Loucy (cell line): Measurements from ENCODE around the gene ZNF253.

ENCODE experiments used
- H2AFZ ChIP-seq: fragments of 200-600 bp; sonication (generic); 2 replicates; pipeline ENCODE4 v1.6.0; 2016; ENCODE audit warnings: antibody characterized with exemption, mild to moderate bottlenecking, low read length, moderate library complexity
- H3F3A ChIP-seq: fragments of 200-600 bp; 2 replicates; pipeline ENCODE4 v1.6.0; 2016; ENCODE audit warnings: antibody characterized with exemption, low read depth, mild to moderate bottlenecking
- H3K27me3 ChIP-seq: fragments of 200-600 bp; sonication (generic); 2 replicates; pipeline ENCODE4 v1.6.1; 2014; ENCODE audit warnings: low read length, mild to moderate bottlenecking; ENCODE audit not compliant: insufficient read depth, poor library complexity, severe bottlenecking
- H3K36me3 ChIP-seq: fragments of 200-600 bp; sonication (generic); 2 replicates; pipeline ENCODE4 v1.6.1; 2016; ENCODE audit warnings: low read length; ENCODE audit not compliant: insufficient read depth
- H3K4me1 ChIP-seq: fragments of 200-600 bp; sonication (generic); 2 replicates; pipeline ENCODE4 v1.5.1; 2014; ENCODE audit warnings: low read length, mild to moderate bottlenecking; ENCODE audit not compliant: insufficient read depth, poor library complexity, severe bottlenecking
- H3K4me2 ChIP-seq: fragments of 200-600 bp; sonication (generic); 2 replicates; pipeline ENCODE4 v1.6.0; 2014; ENCODE audit warnings: antibody characterized with exemption, low read length, low read depth, mild to moderate bottlenecking; ENCODE audit not compliant: poor library complexity, severe bottlenecking
- H3K4me3 ChIP-seq: fragments of 200-600 bp; sonication (generic); 2 replicates; pipeline ENCODE4 v1.5.1; 2014; ENCODE audit warnings: low read length, mild to moderate bottlenecking, mixed read lengths; ENCODE audit not compliant: poor library complexity, severe bottlenecking
- H3K79me2 ChIP-seq: fragments of 200-600 bp; sonication (generic); 2 replicates; pipeline ENCODE4 v1.6.1; 2014; ENCODE audit warnings: low read length; ENCODE audit not compliant: insufficient read depth
- H3K9ac ChIP-seq: fragments of 200-600 bp; sonication (generic); 2 replicates; pipeline ENCODE4 v1.6.0; 2014; ENCODE audit warnings: mild to moderate bottlenecking, low read depth, low read length, moderate library complexity; ENCODE audit not compliant: poor library complexity, severe bottlenecking
- H3K9me2 ChIP-seq: fragments of 200-600 bp; sonication (generic); replicated peaks from 2 replicates; pipeline ENCODE4 v1.6.1; 2016; ENCODE audit warnings: low read depth, low read length, mixed read lengths
- H3K9me3 ChIP-seq: fragments of 200-600 bp; sonication (generic); 2 replicates; pipeline ENCODE4 v1.6.1; 2014; ENCODE audit warnings: mild to moderate bottlenecking, antibody characterized with exemption, low read length, low read depth; ENCODE audit not compliant: insufficient read depth
- H4K20me1 ChIP-seq: fragments of 200-600 bp; sonication (generic); 2 replicates; pipeline ENCODE4 v1.6.0; 2014; ENCODE audit warnings: antibody characterized with exemption, low read length, mild to moderate bottlenecking; ENCODE audit not compliant: insufficient read depth, poor library complexity, severe bottlenecking
- CTCF ChIP-seq: fragments of 200-600 bp; sonication (generic); conservative IDR thresholded peaks from 2 replicates; pipeline ENCODE4 v1.5.1; 2014; ENCODE audit warnings: mild to moderate bottlenecking, antibody characterized with exemption, low read length
- EZH2phosphoT487 ChIP-seq: fragments of 200-600 bp; IDR thresholded peaks from 2 replicates; pipeline ENCODE4 v1.6.1; 2018; ENCODE audit warnings: antibody characterized with exemption, mild to moderate bottlenecking, moderate library complexity, borderline replicate concordance

Gene ZNF253

GRCh38 chr19:19909654-19910053, 44.0 kb downstream of the ZNF253 start:
- Histone ChIP-seq H4K20me1 (peaks cover 77% of the 10 kb centered on the region), H3K9me2 (no peaks in the 10 kb centered on the region), H3K79me2 (peaks cover 100% of the 10 kb centered on the region), H3K9me3 (no peaks in the 10 kb centered on the region), H3K4me1 (peaks cover 59% of the 10 kb centered on the region), H3K4me3 (no peak overlapping the region), H3K36me3 (peaks cover 21% of the 10 kb centered on the region; the same call in 1 of the 2 replicates), H3K9ac (no peak overlapping the region), H2AFZ (no peak overlapping the region), H3F3A (no peaks in the 10 kb centered on the region), H3K27me3 (no peaks in the 10 kb centered on the region), H3K4me2 (peak overlapping the region; percentile 25)
- TF ChIP-seq CTCF (no peak), EZH2phosphoT487 (no peak)

GRCh38 chr19:19911150-19911549, 45.5 kb downstream of the ZNF253 start:
- no peaks in the 10 kb centered on the region for H3K9me2 ChIP-seq
- no peak overlapping the region for H2AFZ ChIP-seq
- no peaks in the 10 kb centered on the region for H3K27me3 ChIP-seq
- no peaks in the 10 kb centered on the region for H3F3A ChIP-seq
- H4K20me1 ChIP-seq, result peaks cover 62% of the 10 kb centered on the region
- peaks cover 44% of the 10 kb centered on the region for H3K4me1 ChIP-seq
- H3K9me3 ChIP-seq, result no peaks in the 10 kb centered on the region
- TF ChIP-seq EZH2phosphoT487 (no peak), CTCF (no peak)
- peaks cover 34% of the 10 kb centered on the region; the same call in 1 of the 2 replicates for H3K36me3 ChIP-seq
- H3K9ac ChIP-seq, result no peak overlapping the region
- H3K79me2 ChIP-seq, result peaks cover 97% of the 10 kb centered on the region
- peak overlapping the region; percentile 18 for H3K4me2 ChIP-seq
- H3K4me3 ChIP-seq, result no peak overlapping the region

- H3K9ac ChIP-seq, result no peak overlapping the region
- peaks cover 41% of the 10 kb centered on the region; the same call in 1 of the 2 replicates for H3K36me3 ChIP-seq
- no peaks in the 10 kb centered on the region for H3K9me3 ChIP-seq
- H3K4me3 ChIP-seq, result no peak overlapping the region
- H3K9me2 ChIP-seq, result no peaks in the 10 kb centered on the region
- no peak for TF ChIP-seq EZH2phosphoT487
- TF ChIP-seq CTCF, result no peak
- H3K4me1 ChIP-seq, result peaks cover 24% of the 10 kb centered on the region
- H3K27me3 ChIP-seq, result no peaks in the 10 kb centered on the region
- H3F3A ChIP-seq, result no peaks in the 10 kb centered on the region
- H4K20me1 ChIP-seq, result peaks cover 38% of the 10 kb centered on the region
- no peak overlapping the region for H3K4me2 ChIP-seq
- H2AFZ ChIP-seq, result no peak overlapping the region
- peaks cover 73% of the 10 kb centered on the region for H3K79me2 ChIP-seq
Measured at GRCh38 chr19:19914596-19914995, 48.9 kb downstream of the ZNF253 start.
